NCI-H2107 (cell line): ENCODE data around the gene SHISAL2A.

Source experiments
- DNase-seq: peaks from one replicate; lab custom pipeline; 2025; lab: John Stamatoyannopoulos, UW

SHISAL2A gene

GRCh38 chr1:52659851-52660596 lies 27.1 kb downstream of the SHISAL2A start:
- DNase-seq = no peak

GRCh38 chr1:52660807-52661206 lies 27.8 kb downstream of the SHISAL2A start:
- no peak for DNase-seq

DNA sequence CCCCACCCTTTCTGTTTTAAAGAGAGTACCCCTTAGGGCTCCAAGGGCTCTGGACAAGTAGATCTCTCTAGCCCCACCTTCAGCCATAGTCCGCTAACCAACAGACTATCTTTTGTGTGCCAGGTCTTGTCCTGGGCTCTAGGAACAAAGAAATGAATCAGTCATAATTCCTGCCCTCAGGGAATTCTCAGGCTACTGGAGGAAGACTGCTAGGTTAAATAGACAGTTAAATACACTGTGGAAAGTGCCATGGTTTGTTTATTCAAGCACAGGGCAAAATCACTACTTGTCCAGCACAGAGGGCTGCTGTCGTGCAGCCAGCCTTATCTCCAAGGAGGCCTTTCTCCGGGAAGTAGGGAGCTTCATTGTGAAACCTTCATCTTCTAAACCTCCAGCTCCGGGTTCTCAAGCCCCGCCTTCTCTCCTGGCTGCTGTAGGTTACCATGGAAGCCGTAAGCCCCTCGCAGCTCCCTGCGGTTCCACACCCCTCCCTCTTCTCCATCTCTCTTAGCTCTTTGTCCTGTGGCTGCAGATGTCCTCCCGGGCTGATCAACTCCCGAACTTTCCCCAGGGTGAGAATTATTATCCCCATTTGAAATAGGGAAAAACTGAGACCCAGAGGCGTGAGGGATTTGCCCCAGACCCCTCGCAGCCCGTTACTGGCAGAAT lies 29.8 kb downstream of the SHISAL2A start:
- DNase-seq = no peak

DNA sequence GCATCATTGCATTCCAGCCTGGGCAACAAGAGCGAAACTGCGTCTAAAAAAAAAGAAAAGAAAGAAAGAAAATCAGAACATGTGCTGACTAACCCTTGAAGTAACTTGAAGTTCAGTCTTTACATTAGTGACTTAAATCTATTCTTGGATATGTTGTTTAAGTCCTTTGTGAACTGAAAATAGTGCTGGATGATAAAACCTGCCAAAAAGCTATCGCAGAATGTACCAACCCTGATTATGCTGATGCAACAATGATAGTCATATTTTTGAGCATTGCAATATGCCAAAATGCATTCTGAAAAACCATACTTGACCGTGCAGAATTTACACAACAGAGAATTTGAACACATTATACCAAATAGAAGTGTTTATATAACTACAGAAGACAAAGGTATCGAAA lies 30.7 kb downstream of the SHISAL2A start:
- DNase-seq = no peak

GRCh38 chr1:52665006-52665941 lies 32.3 kb downstream of the SHISAL2A start:
- DNase-seq = no peak

DNA sequence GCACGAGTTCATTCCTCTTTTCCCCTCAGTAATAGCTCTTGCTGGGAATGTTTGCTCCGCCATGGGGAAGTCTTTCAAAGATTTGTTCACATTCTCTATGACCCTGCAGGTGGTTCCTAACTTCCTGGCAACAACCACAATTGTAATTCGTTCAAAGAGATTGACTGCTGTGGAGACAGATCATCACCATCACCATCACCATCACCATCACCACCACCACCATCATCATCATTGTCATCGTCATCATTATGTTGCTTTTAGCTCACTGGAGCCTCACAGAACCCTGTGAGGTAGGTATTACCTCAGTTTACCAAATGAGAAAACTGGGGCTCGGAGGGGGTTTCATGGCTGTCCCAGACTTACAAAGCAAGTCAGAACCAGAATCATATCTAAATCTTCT lies 34.3 kb downstream of the SHISAL2A start:
- no peak for DNase-seq

DNA sequence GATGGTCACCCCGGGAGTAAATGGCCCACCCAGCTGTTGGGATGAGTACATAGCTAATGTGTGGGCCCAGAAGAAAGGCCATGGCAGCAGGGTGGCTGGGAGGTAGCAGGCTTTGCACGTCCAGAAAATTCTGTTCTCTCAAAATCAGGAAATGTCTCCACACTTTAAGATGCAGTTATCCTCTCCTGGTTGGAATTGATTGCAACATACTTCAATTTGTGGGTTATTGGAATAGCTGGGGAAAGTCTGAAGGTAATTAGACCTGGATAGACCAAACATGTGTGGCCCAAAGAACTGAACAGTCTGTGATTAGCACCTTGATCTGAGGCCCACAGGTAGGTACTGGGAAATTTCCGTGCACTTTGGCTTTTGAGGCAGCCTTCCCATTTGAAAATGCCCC lies 35.0 kb downstream of the SHISAL2A start:
- no peak for DNase-seq

DNA sequence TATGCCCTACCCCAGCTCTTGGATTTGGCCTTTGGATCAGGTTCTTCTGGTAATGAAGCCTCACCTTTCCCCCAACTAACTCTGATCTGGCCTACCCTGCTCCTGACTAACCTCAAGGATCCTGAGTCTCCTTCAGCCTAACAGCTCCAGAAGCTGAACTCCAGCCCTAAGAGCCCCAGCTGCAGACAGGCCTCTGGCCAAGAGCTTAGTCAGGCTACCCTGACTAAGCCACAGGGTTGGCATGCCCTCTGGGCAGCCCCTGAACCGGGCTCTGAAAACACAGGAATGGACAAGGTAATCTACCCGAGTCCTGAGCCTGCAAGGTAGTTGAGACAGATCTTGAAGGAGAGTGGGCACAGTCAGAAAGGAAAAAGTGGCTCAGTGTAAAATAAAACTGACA lies 35.7 kb downstream of the SHISAL2A start:
- DNase-seq = no peak

DNA sequence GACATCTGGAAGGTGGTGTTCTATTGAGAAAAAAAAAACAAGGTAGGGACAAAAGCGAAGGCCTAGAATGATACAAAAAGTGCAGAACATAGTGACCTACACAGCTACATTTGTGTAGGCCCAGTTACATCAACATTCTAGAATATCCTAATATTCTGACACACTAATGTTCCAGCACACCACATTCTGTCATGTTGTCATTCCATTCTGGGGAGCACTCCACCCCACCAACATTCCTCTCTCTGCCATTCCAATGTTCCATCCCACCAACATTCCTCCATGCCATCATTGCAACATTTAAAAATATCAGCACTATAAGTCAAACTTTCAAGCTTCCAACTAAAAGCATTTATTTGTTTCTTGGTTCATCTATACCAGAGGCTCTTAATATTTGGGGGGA lies 36.7 kb downstream of the SHISAL2A start:
- no peak for DNase-seq

DNA sequence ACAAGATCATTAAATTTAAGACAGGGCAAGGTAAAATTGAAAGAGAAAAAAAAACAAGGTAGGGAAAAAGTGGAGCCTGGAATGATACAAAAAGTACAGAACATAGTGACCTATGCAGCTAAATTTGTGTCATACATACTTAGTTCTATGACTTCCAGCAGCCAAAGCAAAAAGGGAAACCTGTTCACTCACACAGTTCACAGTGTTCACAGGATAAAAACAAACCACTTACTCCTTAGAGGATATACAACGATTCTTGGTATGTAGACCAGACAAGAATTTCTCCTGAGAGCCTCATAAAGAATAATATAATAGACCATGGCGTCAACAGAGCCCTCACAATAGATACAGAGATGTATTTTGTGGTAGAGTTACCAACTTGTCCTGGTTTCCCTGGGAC lies 37.6 kb downstream of the SHISAL2A start:
- DNase-seq = no peak

GRCh38 chr1:52672946-52673345 lies 40.0 kb downstream of the SHISAL2A start:
- DNase-seq = no peak

GRCh38 chr1:52673513-52673912 lies 40.5 kb downstream of the SHISAL2A start:
- DNase-seq = no peak

DNA sequence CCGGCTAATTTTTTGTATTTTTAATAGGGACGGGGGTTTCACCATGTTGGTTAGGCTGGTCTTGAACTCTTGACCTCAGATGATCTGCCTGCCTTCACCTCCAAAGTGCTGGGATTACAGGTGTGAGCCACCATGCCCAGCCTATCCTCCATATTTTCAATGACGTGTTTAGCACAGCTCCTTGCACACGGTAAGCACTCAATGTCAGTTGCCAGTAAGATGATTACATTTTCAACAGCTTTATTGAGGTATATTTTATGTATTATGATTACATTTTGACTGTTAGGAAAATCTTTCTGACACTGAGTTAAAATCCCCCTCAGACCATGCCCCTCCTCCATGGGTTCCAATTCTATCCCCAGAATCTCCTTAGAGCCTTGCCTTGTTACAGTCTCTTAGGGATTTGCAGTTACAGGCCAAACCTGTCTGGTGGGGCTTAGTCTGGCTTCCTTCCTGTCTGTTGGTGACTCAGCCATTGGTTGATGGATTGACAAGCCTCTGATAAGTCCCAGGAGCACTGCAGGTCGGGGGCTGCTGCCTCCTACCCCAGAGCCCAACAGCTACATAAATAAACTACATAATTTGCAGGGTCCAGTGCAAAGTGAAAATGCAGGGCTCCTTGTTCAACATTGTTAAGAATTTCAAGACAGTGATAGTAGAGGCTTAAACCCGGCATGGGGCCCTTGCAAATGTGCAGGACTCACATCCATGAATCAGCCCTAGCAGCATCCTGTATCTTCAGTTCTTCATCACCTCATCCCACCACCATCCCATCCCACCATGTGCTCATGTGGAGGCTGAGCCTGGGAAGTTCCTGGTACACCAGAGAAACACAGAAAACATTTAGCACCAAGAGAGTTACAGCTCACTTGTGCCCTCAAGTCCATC lies 41.8 kb downstream of the SHISAL2A start:
- no peak for DNase-seq

GRCh38 chr1:52676249-52676903 lies 43.4 kb downstream of the SHISAL2A start:
- DNase-seq = no peak

DNA sequence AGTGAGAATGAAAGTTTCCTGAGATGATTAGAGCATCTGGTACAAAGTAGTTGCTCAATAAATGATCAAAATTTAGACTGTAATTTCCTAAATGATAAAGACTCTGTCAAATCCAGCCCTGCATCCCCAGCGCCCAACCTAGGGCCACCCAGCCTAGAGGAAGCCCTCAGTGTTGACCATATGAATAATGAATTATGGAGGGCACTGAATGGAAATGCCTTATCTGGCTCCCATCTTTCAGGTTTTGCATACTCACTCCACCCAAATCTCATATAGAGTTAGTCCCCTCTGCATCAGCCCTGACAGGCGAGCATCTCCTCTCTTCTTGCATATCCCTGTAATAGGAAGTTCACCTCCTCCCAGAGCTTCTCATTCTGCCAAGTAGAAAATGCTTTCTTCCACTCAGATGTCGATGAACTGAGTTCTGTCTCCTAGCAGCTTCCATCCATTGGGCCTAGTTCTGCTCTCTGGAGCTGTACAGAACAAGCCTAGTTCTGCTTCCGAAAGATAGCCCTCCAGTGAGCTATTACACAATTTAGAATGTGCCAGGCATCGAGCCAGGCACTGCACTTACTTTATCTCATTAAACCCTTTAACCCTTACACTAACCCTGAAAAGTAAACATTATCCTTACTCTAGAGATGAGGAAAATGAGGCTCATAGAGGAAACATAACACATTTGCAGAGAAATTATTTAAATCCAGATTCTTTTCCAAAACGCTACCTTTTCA lies 44.3 kb downstream of the SHISAL2A start:
- DNase-seq = no peak

DNA sequence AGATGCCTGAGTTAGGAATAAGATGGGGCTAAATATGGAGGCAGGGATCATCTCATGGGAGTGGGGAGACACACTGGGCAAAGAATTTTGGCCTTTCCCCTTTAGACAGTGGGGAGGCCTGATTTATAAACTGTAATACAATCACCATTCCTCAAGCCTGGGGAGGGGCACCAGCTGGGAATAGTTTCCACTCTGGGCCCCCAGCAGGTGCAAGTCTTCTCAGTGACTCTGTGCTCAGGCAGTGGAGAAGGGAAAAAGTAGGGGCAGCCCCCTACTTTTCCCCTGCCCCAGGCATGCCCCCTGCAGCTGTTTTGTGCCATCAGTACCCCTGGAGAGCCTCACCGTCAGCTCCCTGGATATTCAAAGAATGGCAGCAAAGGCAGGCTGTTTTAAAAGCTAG lies 46.1 kb downstream of the SHISAL2A start:
- no peak for DNase-seq

GRCh38 chr1:52679498-52679897 lies 46.5 kb downstream of the SHISAL2A start:
- DNase-seq = no peak

DNA sequence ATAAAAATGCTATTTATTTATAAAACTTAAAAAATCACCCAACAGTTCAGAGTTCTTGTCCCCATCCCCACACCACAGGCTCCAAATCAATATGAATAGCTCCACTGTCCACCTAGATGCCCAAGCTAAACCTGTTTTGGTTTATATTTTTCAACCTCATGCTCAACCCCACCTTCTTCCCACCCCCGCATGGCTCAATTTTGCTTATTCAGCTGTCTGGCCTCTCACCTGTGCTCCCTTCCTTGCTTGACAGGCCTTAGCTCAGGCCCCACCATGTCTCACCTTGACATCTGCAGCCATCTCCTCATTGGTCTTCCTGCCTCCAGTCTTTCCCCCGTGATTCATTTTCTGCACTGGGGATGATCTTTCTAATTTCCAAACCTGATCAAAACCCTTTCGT lies 47.4 kb downstream of the SHISAL2A start:
- DNase-seq = no peak

- DNase-seq = no peak
These were observed 48.2 kb downstream of the SHISAL2A start for GRCh38 chr1:52681136-52681535.

GRCh38 chr1:52683367-52683940 lies 50.5 kb downstream of the SHISAL2A start:
- no peak for DNase-seq
